Prostate gland (tissue), 2 donors: ENCODE measurements around the gene GPR26.

Experiments used
- POLR2A ChIP-seq: fragments of 450-650 bp; IDR thresholded peaks from one replicate; pipeline ENCODE4 v1.6.1; 2016; ENCODE audit warnings: antibody characterized with exemption, mild to moderate bottlenecking
- POLR2AphosphoS5 ChIP-seq: sonication (generic); formaldehyde crosslinking; IDR thresholded peaks from one replicate; pipeline ENCODE4 v1.6.1; 2017; ENCODE audit warnings: antibody characterized with exemption
- TF ChIP-seq, protein P1 (sequence below), 4 experiments: fragments of 200-600 bp in 2 of 4; fragments of 450-650 bp in 2 of 4; sonication (generic) in 2 of 4; IDR thresholded peaks; 1 replicate in 3 of 4; 2 replicates in 1 of 4; pipeline ENCODE4 v1.5.1; 2016 to 2019; ENCODE audit warnings: antibody characterized with exemption in 4 of 4, mild to moderate bottlenecking in 2 of 4, moderate library complexity in 2 of 4

DNA sequence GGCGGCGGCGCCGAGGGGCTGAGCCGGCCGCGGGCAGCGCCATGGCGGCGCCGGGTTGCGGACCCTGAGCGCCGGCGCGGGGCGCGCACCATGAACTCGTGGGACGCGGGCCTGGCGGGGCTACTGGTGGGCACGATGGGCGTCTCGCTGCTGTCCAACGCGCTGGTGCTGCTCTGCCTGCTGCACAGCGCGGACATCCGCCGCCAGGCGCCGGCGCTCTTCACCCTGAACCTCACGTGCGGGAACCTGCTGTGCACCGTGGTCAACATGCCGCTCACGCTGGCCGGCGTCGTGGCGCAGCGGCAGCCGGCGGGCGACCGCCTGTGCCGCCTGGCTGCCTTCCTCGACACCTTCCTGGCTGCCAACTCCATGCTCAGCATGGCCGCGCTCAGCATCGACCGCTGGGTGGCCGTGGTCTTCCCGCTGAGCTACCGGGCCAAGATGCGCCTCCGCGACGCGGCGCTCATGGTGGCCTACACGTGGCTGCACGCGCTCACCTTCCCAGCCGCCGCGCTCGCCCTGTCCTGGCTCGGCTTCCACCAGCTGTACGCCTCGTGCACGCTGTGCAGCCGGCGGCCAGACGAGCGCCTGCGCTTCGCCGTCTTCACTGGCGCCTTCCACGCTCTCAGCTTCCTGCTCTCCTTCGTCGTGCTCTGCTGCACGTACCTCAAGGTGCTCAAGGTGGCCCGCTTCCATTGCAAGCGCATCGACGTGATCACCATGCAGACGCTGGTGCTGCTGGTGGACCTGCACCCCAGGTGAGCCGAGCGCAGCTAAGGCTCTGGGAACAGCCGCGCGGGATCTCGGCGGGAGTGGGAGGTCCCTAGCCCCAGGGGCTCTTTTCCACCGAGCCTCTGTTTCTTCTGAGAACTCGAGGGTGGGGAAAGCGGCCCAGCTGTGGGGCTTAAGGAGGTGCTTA lies at the start of gene GPR26:
- TF ChIP-seq, protein P1, sequence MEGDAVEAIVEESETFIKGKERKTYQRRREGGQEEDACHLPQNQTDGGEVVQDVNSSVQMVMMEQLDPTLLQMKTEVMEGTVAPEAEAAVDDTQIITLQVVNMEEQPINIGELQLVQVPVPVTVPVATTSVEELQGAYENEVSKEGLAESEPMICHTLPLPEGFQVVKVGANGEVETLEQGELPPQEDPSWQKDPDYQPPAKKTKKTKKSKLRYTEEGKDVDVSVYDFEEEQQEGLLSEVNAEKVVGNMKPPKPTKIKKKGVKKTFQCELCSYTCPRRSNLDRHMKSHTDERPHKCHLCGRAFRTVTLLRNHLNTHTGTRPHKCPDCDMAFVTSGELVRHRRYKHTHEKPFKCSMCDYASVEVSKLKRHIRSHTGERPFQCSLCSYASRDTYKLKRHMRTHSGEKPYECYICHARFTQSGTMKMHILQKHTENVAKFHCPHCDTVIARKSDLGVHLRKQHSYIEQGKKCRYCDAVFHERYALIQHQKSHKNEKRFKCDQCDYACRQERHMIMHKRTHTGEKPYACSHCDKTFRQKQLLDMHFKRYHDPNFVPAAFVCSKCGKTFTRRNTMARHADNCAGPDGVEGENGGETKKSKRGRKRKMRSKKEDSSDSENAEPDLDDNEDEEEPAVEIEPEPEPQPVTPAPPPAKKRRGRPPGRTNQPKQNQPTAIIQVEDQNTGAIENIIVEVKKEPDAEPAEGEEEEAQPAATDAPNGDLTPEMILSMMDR (IDR thresholded peaks at IDR 0.05) = no peak
- TF ChIP-seq POLR2AphosphoS5 (no peak), POLR2A (no peak)
